OCI-LY7 (cell line): ENCODE measurements around the gene RHBDF1. TPM values are rescaled to one million over a fixed set of nuclear protein-coding genes. Genes with fewer than 3 reads are reported as not detected.
A peak's percentile ranks its signal among the peaks of the same experiment; 100 is the strongest.

ENCODE experiments used
- BruUV-seq: library from RNA; stranded (reverse); fragments of 400-500 nt; replicated peaks from 2 replicates; lab custom pipeline; 2021; lab: Mats Ljungman, UMichigan
- CTCF ChIA-PET: fragments of 300-600 bp; sonication (Branson Sonifier 250); formaldehyde crosslinking; loops from one replicate; lab custom pipeline; 2022; ENCODE audit warnings: antibody characterized with exemption; ENCODE audit not compliant: unreplicated experiment; lab: Charles Lee
- POLR2A ChIA-PET: fragments of 300-600 bp; sonication (Branson Sonifier 250); formaldehyde crosslinking; loops from one replicate; lab custom pipeline; 2022; ENCODE audit warnings: antibody characterized with exemption; lab: Charles Lee
- DNase-seq: peaks from one replicate; pipeline ENCODE4 v3.0.0-alpha.2; 2015; ENCODE audit warnings: low spot score
- H2AFZ ChIP-seq: fragments of 200-600 bp; sonication (generic), shearing (Covaris generic); 2 replicates; pipeline ENCODE4 v1.6.1; 2014; ENCODE audit warnings: mild to moderate bottlenecking, antibody characterized with exemption, low read length, moderate library complexity
- H3K27ac ChIP-seq: fragments of 200-600 bp; sonication (generic); 2 replicates; pipeline ENCODE4 v1.5.1; 2014; ENCODE audit warnings: mixed run types, low read depth, mild to moderate bottlenecking, moderate library complexity, low read length, inconsistent platforms; ENCODE audit not compliant: poor library complexity, severe bottlenecking
- H3K36me3 ChIP-seq: fragments of 200-600 bp; sonication (generic); 2 replicates; pipeline ENCODE4 v1.6.1; 2014; ENCODE audit warnings: mild to moderate bottlenecking, antibody characterized with exemption, low read length, moderate library complexity, mixed read lengths; ENCODE audit not compliant: insufficient read depth
- H3K4me1 ChIP-seq: fragments of 200-600 bp; sonication (generic); 2 replicates; pipeline ENCODE4 v1.5.1; 2014; ENCODE audit warnings: mild to moderate bottlenecking, low read length; ENCODE audit not compliant: insufficient read depth, poor library complexity, severe bottlenecking
- H3K4me2 ChIP-seq: fragments of 200-600 bp; sonication (generic); 2 replicates; pipeline ENCODE4 v1.6.1; 2014; ENCODE audit warnings: mild to moderate bottlenecking, low read length
- H3K4me3 ChIP-seq: fragments of 200-600 bp; sonication (generic); 2 replicates; pipeline ENCODE4 v1.5.1; 2014; ENCODE audit warnings: mild to moderate bottlenecking, low read depth, low read length; ENCODE audit not compliant: poor library complexity, severe bottlenecking
- H3K79me2 ChIP-seq: fragments of 200-600 bp; sonication (generic); 2 replicates; pipeline ENCODE4 v1.6.1; 2016; ENCODE audit warnings: low read depth, mild to moderate bottlenecking, low read length, moderate library complexity, mixed read lengths; ENCODE audit not compliant: insufficient read depth
- H3K9me2 ChIP-seq: fragments of 200-600 bp; sonication (generic); 2 replicates; pipeline ENCODE4 v1.6.1; 2016; ENCODE audit warnings: mild to moderate bottlenecking, low read length, mixed read lengths; ENCODE audit not compliant: insufficient read depth
- H3K9me3 ChIP-seq: fragments of 200-600 bp; sonication (generic); 2 replicates; pipeline ENCODE4 v1.6.1; 2014; ENCODE audit warnings: mild to moderate bottlenecking, mixed run types, low read length, mixed read lengths
- H4K20me1 ChIP-seq: fragments of 200-600 bp; sonication (generic); 2 replicates; pipeline ENCODE4 v1.6.1; 2014; ENCODE audit warnings: mild to moderate bottlenecking, antibody characterized with exemption, low read length, moderate library complexity, mixed read lengths; ENCODE audit not compliant: insufficient read depth
- EZH2phosphoT487 ChIP-seq: fragments of 200-600 bp; sonication (generic); IDR thresholded peaks from 2 replicates; pipeline ENCODE4 v1.6.1; 2018; ENCODE audit warnings: low read depth, borderline replicate concordance, mild to moderate bottlenecking, mixed run types, antibody characterized with exemption, low read length, moderate library complexity, mixed read lengths
- intact Hi-C: fragments of 100-400 bp; cut with micrococcal nuclease; formaldehyde crosslinking; loops from one replicate; pipeline ENCODE4 v1.10.0; 2022; ENCODE audit not compliant: unreplicated experiment
- total RNA-seq, 2 experiments: library from RNA; depleted of rRNA in 1 of 2; stranded (reverse); fragments of >200 nt in 1 of 2; shearing (Covaris generic) in 1 of 2; gene quantifications; 2 replicates each; pipeline ENCODE4 v1.2.3, GENCODE V29; 2014 to 2022
- TF ChIP-seq, protein P1 (sequence below): fragments of 200-600 bp; sonication (generic); conservative IDR thresholded peaks from 2 replicates; pipeline ENCODE4 v1.5.1; 2014; ENCODE audit warnings: mild to moderate bottlenecking, antibody characterized with exemption, low read length, moderate library complexity, mixed read lengths

RHBDF1 gene
- total RNA-seq, 2 experiments from 2014 or later = 0.13 to 0.68 TPM

DNA sequence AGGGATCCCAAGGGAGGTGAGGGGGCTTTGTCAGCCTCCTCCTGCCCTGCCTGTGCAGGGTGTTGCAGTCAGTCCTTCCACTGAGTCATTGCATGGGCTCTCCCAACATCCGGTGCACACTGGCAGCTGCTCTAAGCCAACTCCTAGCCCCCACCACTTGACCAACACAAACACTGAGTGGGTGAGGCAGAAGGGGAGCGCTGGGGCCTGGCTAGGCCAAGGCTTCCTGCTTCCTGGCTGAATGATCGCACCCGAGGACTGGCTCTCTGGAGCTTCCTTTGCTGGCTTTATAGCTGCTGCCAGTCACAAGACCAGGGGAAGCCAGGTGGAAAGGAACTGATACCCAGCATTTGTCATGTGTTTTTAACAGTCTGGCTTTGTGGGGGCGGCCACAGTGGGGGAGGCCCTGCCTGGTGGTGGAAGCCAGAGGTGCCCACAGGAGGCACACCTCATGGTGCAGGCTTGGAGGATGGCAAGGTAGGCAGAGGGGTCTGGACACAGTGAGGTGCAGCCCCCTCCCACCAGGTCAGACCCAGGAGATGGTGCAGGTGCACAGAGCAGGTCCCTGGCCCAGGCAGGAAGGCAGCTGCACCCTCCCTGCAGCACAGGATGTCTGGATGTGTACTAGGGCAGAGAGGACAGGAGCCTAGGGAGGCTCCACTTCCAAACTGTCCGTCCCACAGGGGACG, 12.4 kb upstream of the RHBDF1 start:
- BruUV-seq = no TSS peak
- Histone ChIP-seq H3K79me2 (no peaks in the 10 kb centered on the region), H3K9me2 (no peaks in the 10 kb centered on the region), H3K4me2 (peak overlapping the region; percentile 37), H3K4me1 (peaks cover 20% of the 10 kb centered on the region), H2AFZ (no peak overlapping the region), H4K20me1 (no peaks in the 10 kb centered on the region), H3K27ac (peak overlapping the region; percentile 75), H3K4me3 (no peak overlapping the region), H3K36me3 (peaks cover 45% of the 10 kb centered on the region), H3K9me3 (no peaks in the 10 kb centered on the region)
- TF ChIP-seq EZH2phosphoT487 = no peak
- TF ChIP-seq, protein P1, sequence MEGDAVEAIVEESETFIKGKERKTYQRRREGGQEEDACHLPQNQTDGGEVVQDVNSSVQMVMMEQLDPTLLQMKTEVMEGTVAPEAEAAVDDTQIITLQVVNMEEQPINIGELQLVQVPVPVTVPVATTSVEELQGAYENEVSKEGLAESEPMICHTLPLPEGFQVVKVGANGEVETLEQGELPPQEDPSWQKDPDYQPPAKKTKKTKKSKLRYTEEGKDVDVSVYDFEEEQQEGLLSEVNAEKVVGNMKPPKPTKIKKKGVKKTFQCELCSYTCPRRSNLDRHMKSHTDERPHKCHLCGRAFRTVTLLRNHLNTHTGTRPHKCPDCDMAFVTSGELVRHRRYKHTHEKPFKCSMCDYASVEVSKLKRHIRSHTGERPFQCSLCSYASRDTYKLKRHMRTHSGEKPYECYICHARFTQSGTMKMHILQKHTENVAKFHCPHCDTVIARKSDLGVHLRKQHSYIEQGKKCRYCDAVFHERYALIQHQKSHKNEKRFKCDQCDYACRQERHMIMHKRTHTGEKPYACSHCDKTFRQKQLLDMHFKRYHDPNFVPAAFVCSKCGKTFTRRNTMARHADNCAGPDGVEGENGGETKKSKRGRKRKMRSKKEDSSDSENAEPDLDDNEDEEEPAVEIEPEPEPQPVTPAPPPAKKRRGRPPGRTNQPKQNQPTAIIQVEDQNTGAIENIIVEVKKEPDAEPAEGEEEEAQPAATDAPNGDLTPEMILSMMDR = no peak
- CTCF ChIA-PET = interaction anchor here (1.2 kb wide), 1 partner anchor 12 kb away, joined by 4 read pairs; no protein-coding TSS in a partner anchor
- DNase-seq = peak; percentile 83
- POLR2A ChIA-PET = interaction anchor here (0.5 kb wide), 1 partner anchor 587 kb away, joined by 4 read pairs; no protein-coding TSS in a partner anchor
- intact Hi-C loops = no loop called here

DNA sequence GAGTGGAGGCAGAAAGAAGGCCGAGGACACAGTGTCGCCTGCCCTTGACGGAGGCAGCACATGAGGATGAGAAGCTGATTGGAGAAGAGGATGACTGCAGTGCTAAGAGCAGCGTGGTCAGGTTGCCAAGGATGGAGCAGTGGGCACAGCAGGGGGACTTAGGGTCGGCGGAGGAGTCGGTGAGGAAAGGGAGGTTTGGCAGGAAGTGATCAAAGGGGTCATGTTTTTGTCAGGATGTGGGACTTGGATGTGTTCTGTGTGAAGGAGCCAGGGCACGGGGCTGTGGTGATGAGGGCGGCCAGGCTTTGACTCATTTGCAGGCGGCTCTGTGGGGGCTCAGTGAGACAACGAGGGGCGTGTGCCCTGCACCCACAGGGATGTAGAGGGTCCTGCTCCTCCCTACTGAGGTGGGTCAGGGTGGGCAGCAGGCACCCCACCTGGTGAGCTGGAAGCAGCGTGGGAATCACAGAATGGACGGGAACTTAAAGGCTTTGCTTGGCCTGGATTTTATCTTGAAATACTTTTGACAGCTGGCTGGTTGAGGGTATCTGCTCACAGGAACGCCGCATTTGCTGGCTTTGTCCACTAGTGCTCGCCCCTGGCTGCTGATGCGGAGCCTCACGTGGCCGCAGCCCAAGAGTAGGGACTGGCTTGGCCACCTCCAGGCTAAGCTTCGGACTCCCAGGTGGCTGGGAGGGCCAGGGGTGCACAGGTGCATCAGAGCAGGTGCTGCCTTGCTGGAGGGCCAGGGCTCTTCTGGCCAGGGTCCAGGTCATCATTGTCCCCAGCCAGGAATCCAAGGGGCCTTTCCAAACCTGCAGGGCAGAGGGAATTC, 11.6 kb upstream of the RHBDF1 start:
- Histone ChIP-seq H3K27ac (peak overlapping the region; percentile 75), H3K4me3 (no peak overlapping the region), H2AFZ (no peak overlapping the region), H4K20me1 (no peaks in the 10 kb centered on the region), H3K4me1 (peaks cover 22% of the 10 kb centered on the region), H3K79me2 (no peaks in the 10 kb centered on the region), H3K9me3 (no peaks in the 10 kb centered on the region), H3K9me2 (no peaks in the 10 kb centered on the region), H3K4me2 (peak overlapping the region; percentile 37), H3K36me3 (peaks cover 45% of the 10 kb centered on the region)
- ChIA-PET CTCF (no interaction called here), POLR2A (interaction anchor here (0.5 kb wide), 2 partner anchors 88 to 588 kb away, joined by 4 to 7 read pairs; no protein-coding TSS in a partner anchor)
- intact Hi-C loops = no loop called here
- no TSS peak for BruUV-seq
- TF ChIP-seq, protein P1 = no peak
- TF ChIP-seq EZH2phosphoT487 = no peak
- peak; percentile 13 for DNase-seq
